ENCODE results near the gene CDAN1. TPM values are rescaled to one million over a fixed set of nuclear protein-coding genes. Genes with fewer than 3 reads are reported as not detected.

The CDAN1 gene, protein sequence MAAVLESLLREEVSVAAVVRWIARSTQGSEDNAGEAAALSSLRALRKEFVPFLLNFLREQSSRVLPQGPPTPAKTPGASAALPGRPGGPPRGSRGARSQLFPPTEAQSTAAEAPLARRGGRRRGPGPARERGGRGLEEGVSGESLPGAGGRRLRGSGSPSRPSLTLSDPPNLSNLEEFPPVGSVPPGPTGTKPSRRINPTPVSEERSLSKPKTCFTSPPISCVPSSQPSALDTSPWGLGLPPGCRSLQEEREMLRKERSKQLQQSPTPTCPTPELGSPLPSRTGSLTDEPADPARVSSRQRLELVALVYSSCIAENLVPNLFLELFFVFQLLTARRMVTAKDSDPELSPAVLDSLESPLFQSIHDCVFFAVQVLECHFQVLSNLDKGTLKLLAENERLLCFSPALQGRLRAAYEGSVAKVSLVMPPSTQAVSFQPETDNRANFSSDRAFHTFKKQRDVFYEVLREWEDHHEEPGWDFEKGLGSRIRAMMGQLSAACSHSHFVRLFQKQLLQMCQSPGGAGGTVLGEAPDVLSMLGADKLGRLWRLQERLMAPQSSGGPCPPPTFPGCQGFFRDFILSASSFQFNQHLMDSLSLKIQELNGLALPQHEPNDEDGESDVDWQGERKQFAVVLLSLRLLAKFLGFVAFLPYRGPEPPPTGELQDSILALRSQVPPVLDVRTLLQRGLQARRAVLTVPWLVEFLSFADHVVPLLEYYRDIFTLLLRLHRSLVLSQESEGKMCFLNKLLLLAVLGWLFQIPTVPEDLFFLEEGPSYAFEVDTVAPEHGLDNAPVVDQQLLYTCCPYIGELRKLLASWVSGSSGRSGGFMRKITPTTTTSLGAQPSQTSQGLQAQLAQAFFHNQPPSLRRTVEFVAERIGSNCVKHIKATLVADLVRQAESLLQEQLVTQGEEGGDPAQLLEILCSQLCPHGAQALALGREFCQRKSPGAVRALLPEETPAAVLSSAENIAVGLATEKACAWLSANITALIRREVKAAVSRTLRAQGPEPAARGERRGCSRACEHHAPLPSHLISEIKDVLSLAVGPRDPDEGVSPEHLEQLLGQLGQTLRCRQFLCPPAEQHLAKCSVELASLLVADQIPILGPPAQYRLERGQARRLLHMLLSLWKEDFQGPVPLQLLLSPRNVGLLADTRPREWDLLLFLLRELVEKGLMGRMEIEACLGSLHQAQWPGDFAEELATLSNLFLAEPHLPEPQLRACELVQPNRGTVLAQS
- total RNA-seq, result 10 to 100 TPM in 3 of 4 donors, 1 to 10 TPM in 1; 8.9 to 12.8 (median 11.3) TPM

DNA sequence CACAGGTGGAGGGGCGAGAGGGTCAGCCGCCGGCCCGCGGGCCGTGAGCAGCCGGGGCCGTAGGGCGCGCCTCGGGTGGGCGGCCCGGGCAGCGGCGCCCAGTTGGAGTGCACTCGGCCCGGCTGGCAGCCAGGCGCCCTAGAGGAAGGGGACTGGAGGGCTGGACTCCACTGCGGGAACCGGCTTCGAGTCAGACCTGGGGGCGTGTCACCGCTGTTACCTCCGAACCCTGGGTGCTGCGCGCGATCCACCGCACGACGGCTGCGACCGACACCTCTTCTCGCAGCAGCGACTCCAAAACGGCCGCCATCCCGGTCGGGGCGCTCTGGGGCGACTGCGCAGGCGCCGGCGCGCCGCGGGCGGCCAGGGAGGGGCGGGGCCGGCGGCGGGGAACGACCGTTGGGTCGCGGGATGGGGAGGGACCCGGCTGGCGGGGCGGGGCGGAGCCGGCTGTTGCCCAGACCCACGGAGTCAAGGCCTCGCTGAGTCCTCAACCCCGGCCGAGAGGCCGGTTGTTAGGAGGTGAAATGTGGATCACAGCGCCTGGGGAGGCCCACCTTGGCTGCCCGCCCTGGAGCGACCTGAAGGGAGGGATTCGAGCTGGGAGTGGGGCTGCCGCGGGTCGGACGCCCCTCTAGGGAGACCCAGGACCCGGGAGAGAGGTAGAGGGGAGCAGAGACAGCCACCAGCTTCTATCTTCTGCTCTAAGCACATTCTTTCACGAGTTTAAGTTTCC, at the start of gene CDAN1:
Gene CDAN1, minus strand, starts transcription at position 336 of the 736 bp plus-strand sequence. Its CDS starts 26 bp downstream, at position 310.
- peak; percentile 56 to 89 for TF ChIP-seq POLR2AphosphoS5 (IDR thresholded peaks at IDR 0.05)
- TF ChIP-seq, protein P1, sequence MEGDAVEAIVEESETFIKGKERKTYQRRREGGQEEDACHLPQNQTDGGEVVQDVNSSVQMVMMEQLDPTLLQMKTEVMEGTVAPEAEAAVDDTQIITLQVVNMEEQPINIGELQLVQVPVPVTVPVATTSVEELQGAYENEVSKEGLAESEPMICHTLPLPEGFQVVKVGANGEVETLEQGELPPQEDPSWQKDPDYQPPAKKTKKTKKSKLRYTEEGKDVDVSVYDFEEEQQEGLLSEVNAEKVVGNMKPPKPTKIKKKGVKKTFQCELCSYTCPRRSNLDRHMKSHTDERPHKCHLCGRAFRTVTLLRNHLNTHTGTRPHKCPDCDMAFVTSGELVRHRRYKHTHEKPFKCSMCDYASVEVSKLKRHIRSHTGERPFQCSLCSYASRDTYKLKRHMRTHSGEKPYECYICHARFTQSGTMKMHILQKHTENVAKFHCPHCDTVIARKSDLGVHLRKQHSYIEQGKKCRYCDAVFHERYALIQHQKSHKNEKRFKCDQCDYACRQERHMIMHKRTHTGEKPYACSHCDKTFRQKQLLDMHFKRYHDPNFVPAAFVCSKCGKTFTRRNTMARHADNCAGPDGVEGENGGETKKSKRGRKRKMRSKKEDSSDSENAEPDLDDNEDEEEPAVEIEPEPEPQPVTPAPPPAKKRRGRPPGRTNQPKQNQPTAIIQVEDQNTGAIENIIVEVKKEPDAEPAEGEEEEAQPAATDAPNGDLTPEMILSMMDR (IDR thresholded peaks at IDR 0.05), result peak in 2 of 3 experiments; percentile 13 to 33
- no peak for TF ChIP-seq EP300 (IDR thresholded peaks at IDR 0.05)
- no peak for TF ChIP-seq POLR2A (IDR thresholded peaks at IDR 0.05; ENCODE audit: low read depth)
- Histone ChIP-seq H3K4me1 (peaks cover 22 to 40% (median 29%) of the 10 kb centered on the region in 4 donors), H3K27ac (replicated peaks in 1 of 4) (peak within 1 kb of the TSS; percentile 89 to 93 (median 92)), H3K27me3 (no peaks in the 10 kb centered on the region), H3K36me3 (peaks cover 7 to 36% (median 27%) of the 10 kb centered on the region in 4 donors), H3K9me3 (no peaks in the 10 kb centered on the region), H3K4me3 (peak within 1 kb of the TSS; percentile 69 to 92 (median 86))
- intact Hi-C loops (cut with DNase I), result loop anchor here (10.0 kb wide), 1 partner anchor 188 kb away; the partner anchor contains the start of gene TTBK2
- peak; percentile 97 for DNase-seq (ENCODE audit: extremely low spot score)
- under 1% methylated on average over 7 of the region's 76 CpGs for WGBS

DNA sequence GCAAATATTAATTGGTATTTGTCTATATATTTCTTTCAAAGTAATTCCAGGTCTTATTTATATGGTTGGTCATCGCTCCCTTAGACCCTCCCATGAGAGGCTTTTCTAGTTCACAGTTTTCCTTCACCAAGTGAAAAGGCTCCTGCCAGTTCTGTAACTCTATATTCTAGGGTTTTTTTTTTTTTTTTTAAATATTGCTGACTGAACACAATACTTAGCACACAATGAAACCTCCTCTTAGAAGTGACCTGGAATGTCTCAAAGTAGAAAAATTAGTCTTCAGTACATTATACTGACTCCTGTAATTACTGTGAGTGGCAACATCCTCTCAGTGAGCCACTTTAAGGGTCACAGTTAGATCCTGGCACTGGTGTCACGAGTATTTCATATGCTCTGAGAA, 48.6 kb upstream of the CDAN1 start:
- intact Hi-C loops (cut with DNase I), result no loop called here

DNA sequence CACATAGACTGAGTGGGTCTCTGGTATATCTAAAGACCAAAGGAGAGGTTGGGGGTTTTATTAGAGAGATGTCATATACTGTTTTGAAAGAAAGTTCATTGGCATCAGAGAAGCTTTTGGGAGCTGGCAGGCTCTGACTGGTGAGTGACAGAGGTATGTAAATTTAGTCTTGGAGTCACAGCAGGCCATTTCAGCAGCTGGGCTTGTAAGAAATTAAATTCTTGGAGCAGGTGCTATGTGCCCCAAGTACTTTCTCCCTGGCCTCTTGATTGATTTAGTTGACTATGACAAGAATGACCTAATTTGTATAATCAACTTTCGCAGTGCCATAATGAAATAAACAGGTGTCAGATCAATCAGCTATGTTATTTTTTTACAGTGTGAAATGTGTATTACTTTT, 47.8 kb upstream of the CDAN1 start:
- no peak for DNase-seq (ENCODE audit: extremely low spot score)
- Histone ChIP-seq H3K27ac (replicated peaks in 1 of 4) (no peak overlapping the region), H3K27me3 (no peaks in the 10 kb centered on the region), H3K4me3 (no peak overlapping the region), H3K4me1 (no peaks in the 10 kb centered on the region), H3K9me3 (no peaks in the 10 kb centered on the region), H3K36me3 (peaks cover 0 to 25% (median 13%) of the 10 kb centered on the region in 4 donors)
- 73% methylated on average over 1 of the region's 1 CpG for WGBS
- intact Hi-C loops (cut with DNase I), result no loop called here
- TF ChIP-seq EP300 (IDR thresholded peaks at IDR 0.05), result no peak
- TF ChIP-seq POLR2AphosphoS5 (IDR thresholded peaks at IDR 0.05), result no peak
- no peak for TF ChIP-seq POLR2A (IDR thresholded peaks at IDR 0.05; ENCODE audit: low read depth)
- TF ChIP-seq, protein P1 (IDR thresholded peaks at IDR 0.05), result no peak

More for the DNA sequence above, 48.6 kb upstream of the CDAN1 start:
- Histone ChIP-seq H3K9me3 (no peaks in the 10 kb centered on the region), H3K27ac (replicated peaks in 1 of 4) (no peak overlapping the region), H3K27me3 (no peaks in the 10 kb centered on the region), H3K4me1 (no peaks in the 10 kb centered on the region), H3K36me3 (peaks cover 0 to 32% (median 13%) of the 10 kb centered on the region in 4 donors), H3K4me3 (no peak overlapping the region)
- TF ChIP-seq, protein P1 (IDR thresholded peaks at IDR 0.05), result no peak
- TF ChIP-seq POLR2AphosphoS5 (IDR thresholded peaks at IDR 0.05) (no peak), EP300 (IDR thresholded peaks at IDR 0.05) (no peak), POLR2A (IDR thresholded peaks at IDR 0.05; ENCODE audit: low read depth) (no peak)
- WGBS, result 98% methylated on average over 2 of the region's 2 CpGs
- no peak for DNase-seq (ENCODE audit: extremely low spot score)

DNA sequence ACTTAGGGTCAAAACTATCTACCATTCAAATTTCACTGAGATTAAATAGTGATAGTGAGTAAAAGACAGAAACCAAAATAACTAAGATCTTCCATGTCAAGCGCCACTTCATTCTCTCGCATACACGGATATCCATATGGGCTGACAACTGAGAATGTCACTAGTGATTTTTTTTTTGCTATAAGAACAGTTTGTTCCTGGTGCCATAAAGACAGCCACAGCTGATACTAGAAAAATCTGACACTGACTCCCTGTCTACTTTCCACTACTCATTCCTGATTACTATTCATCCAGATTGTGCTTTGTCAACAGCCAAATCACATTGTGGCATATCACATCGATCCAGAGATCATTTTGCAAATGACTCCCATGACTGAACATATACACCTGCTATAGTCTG, 45.8 kb upstream of the CDAN1 start:
- intact Hi-C loops (cut with DNase I), result no loop called here
- no peak for DNase-seq (ENCODE audit: extremely low spot score)
- Histone ChIP-seq H3K36me3 (peaks cover 0 to 17% (median 13%) of the 10 kb centered on the region in 4 donors), H3K27me3 (no peaks in the 10 kb centered on the region), H3K4me3 (no peak overlapping the region), H3K9me3 (no peaks in the 10 kb centered on the region), H3K4me1 (no peaks in the 10 kb centered on the region), H3K27ac (replicated peaks in 1 of 4) (no peak overlapping the region)
- TF ChIP-seq EP300 (IDR thresholded peaks at IDR 0.05) (no peak), POLR2AphosphoS5 (IDR thresholded peaks at IDR 0.05) (no peak), POLR2A (IDR thresholded peaks at IDR 0.05; ENCODE audit: low read depth) (no peak)
- TF ChIP-seq, protein P1 (IDR thresholded peaks at IDR 0.05), result no peak
- 91% methylated on average over 4 of the region's 4 CpGs for WGBS
